SU-DHL-6 (cell line): ENCODE measurements around the gene FAM184A.
"Not testable (repeated sequence)": the region's sequence is repeated elsewhere in the genome, so short reads cannot be mapped to it uniquely, and the experiment has no call there.

ENCODE experiments used
- H2AFZ ChIP-seq: fragments of 200-600 bp; sonication (generic); 2 replicates; pipeline ENCODE4 v1.6.1; 2014; ENCODE audit warnings: low read depth, mild to moderate bottlenecking, moderate library complexity, mixed read lengths, antibody characterized with exemption, low read length; ENCODE audit not compliant: severe bottlenecking
- H3F3A ChIP-seq: fragments of 200-600 bp; shearing (Covaris generic); 2 replicates; pipeline ENCODE4 v1.6.0; 2016; ENCODE audit warnings: antibody characterized with exemption, mild to moderate bottlenecking; ENCODE audit not compliant: insufficient read depth
- H3K27ac ChIP-seq: fragments of 200-600 bp; sonication (generic); 2 replicates; pipeline ENCODE4 v1.5.1; 2016; ENCODE audit warnings: low read depth, mild to moderate bottlenecking, low read length, moderate library complexity, mixed read lengths
- H3K27me3 ChIP-seq: fragments of 200-600 bp; sonication (generic), shearing (Covaris generic); 2 replicates; pipeline ENCODE4 v1.6.0; 2014; ENCODE audit warnings: mild to moderate bottlenecking, low read length
- H3K36me3 ChIP-seq: fragments of 200-600 bp; sonication (generic); 2 replicates; pipeline ENCODE4 v1.6.1; 2014; ENCODE audit warnings: mild to moderate bottlenecking, low read length, mixed read lengths
- H3K4me2 ChIP-seq: fragments of 300-600, 200-600 bp; shearing (Covaris generic), sonication (generic); 2 replicates; pipeline ENCODE4 v1.6.0; 2014; ENCODE audit warnings: low read length, low read depth, mild to moderate bottlenecking; ENCODE audit not compliant: poor library complexity, severe bottlenecking
- H3K4me3 ChIP-seq: fragments of 200-600 bp; sonication (generic); 2 replicates; pipeline ENCODE4 v1.5.1; 2014; ENCODE audit warnings: antibody characterized with exemption, low read length, mild to moderate bottlenecking, mixed read lengths; ENCODE audit not compliant: insufficient read depth, poor library complexity, severe bottlenecking
- H3K79me2 ChIP-seq: fragments of 200-600 bp; sonication (generic); 2 replicates; pipeline ENCODE4 v1.6.1; 2014; ENCODE audit warnings: mild to moderate bottlenecking, low read length, moderate library complexity; ENCODE audit not compliant: insufficient read depth
- H3K9ac ChIP-seq: fragments of 200-600 bp; sonication (generic); 2 replicates; pipeline ENCODE4 v1.7.0; 2014; ENCODE audit warnings: mild to moderate bottlenecking, low read length
- H3K9me2 ChIP-seq: fragments of 200-600 bp; sonication (generic); replicated peaks from 2 replicates; pipeline ENCODE4 v1.6.1; 2014; ENCODE audit warnings: low read length; ENCODE audit not compliant: insufficient read depth
- H3K9me3 ChIP-seq: fragments of 200-600 bp; sonication (generic); 2 replicates; pipeline ENCODE4 v1.6.1; 2014; ENCODE audit warnings: low read length, mixed read lengths; ENCODE audit not compliant: insufficient read depth
- H4K20me1 ChIP-seq: fragments of 200-600 bp; sonication (generic); 2 replicates; pipeline ENCODE4 v1.6.1; 2014; ENCODE audit warnings: low read depth, mild to moderate bottlenecking, antibody characterized with exemption, low read length, moderate library complexity, mixed read lengths
- CTCF ChIP-seq: fragments of 200-600 bp; sonication (generic); IDR thresholded peaks from one replicate; pipeline ENCODE4 v1.5.1; 2017; ENCODE audit warnings: antibody characterized with exemption, mild to moderate bottlenecking, low read length, moderate library complexity; ENCODE audit not compliant: insufficient read depth, poor library complexity, severe bottlenecking
- EZH2phosphoT487 ChIP-seq: fragments of 200-600 bp; sonication (generic), shearing (Covaris generic); conservative IDR thresholded peaks from 2 replicates; pipeline ENCODE4 v1.6.1; 2018; ENCODE audit warnings: mild to moderate bottlenecking, antibody characterized with exemption, low read length, moderate library complexity, mixed read lengths

FAM184A gene

GRCh38 chr6:119122336-119122735, 43.9 kb upstream of the FAM184A start:
- Histone ChIP-seq H3K4me2 (no peak overlapping the region), H3K4me3 (no peak overlapping the region), H2AFZ (no peak overlapping the region), H3K36me3 (no peaks in the 10 kb centered on the region), H4K20me1 (no peaks in the 10 kb centered on the region), H3K79me2 (no peaks in the 10 kb centered on the region), H3K9ac (no peak overlapping the region), H3F3A (no peaks in the 10 kb centered on the region), H3K9me3 (no peaks in the 10 kb centered on the region), H3K27ac (no peak overlapping the region), H3K9me2 (no peaks in the 10 kb centered on the region), H3K27me3 (no peaks in the 10 kb centered on the region)
- TF ChIP-seq EZH2phosphoT487 = no peak

GRCh38 chr6:119121367-119121766, 42.9 kb upstream of the FAM184A start:
- H3K9me3 ChIP-seq = no peaks in the 10 kb centered on the region
- no peaks in the 10 kb centered on the region for H3F3A ChIP-seq
- TF ChIP-seq EZH2phosphoT487 (no peak), CTCF (no peak)
- no peaks in the 10 kb centered on the region for H3K9me2 ChIP-seq
- H3K9ac ChIP-seq = no peak overlapping the region
- H3K27ac ChIP-seq = no peak overlapping the region
- no peaks in the 10 kb centered on the region for H3K79me2 ChIP-seq
- no peaks in the 10 kb centered on the region for H3K27me3 ChIP-seq
- no peak overlapping the region for H2AFZ ChIP-seq
- H3K4me2 ChIP-seq = no peak overlapping the region
- no peaks in the 10 kb centered on the region for H4K20me1 ChIP-seq
- no peaks in the 10 kb centered on the region for H3K36me3 ChIP-seq
- no peak overlapping the region for H3K4me3 ChIP-seq

GRCh38 chr6:119119989-119120388, 41.5 kb upstream of the FAM184A start:
- Histone ChIP-seq H3K9me2 (no peaks in the 10 kb centered on the region), H3K9ac (no peak overlapping the region), H4K20me1 (no peaks in the 10 kb centered on the region), H3K27ac (no peak overlapping the region), H3K4me2 (no peak overlapping the region), H3F3A (no peaks in the 10 kb centered on the region), H3K4me3 (no peak overlapping the region), H2AFZ (no peak overlapping the region), H3K36me3 (no peaks in the 10 kb centered on the region), H3K27me3 (no peaks in the 10 kb centered on the region), H3K79me2 (no peaks in the 10 kb centered on the region), H3K9me3 (no peaks in the 10 kb centered on the region)
- TF ChIP-seq CTCF = no peak
- no peak for TF ChIP-seq EZH2phosphoT487

GRCh38 chr6:119119062-119119461, 40.6 kb upstream of the FAM184A start:
- not testable (repeated sequence) for H2AFZ ChIP-seq, H3K9me2 ChIP-seq, H3K4me2 ChIP-seq, H3F3A ChIP-seq, H3K27ac ChIP-seq, H3K27me3 ChIP-seq, H3K79me2 ChIP-seq, H3K4me3 ChIP-seq, H3K9ac ChIP-seq, H3K9me3 ChIP-seq, H3K36me3 ChIP-seq, H4K20me1 ChIP-seq
